ENCODE results near the gene EMC10.

Gene EMC10

DNA sequence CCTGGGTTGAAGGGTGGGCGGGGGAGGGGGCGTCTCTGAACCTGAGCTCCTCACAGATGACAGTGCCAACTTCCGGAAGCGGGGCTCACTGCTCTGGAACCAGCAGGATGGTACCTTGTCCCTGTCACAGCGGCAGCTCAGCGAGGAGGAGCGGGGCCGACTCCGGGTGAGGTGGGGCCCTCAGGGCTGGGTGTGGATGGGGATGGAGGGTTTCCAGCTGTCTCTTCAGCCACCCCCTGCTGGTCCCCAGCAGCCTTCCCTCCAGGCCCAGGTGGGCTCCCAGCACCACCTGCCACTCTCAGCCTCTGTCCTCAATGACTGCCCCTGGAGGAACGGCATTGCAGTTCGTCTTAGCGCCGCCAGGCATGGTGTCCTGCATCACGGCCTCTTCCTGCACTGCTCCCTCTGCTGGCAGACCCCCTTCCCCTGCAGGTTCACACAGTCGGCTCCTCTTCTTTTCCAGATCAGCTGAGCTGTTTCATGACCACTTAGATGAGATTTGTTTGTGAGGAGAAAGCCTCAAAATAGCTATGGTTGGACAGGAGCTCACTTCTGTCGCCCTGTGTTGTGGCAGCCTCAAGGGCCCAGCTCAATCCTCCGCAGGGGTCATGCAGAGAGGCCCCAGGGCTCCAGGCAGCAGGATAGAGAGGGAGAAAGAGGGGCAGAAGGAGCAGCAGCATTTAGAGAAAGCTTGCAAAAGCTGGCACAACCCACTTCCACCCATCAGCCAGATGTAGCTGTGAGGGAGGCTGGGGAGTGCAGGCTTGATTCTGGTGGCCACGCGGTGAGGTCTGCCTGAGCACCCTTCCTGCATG, 2.8 kb downstream of the EMC10 start:
- no peak for DNase-seq (ENCODE audit: low spot score)

DNA sequence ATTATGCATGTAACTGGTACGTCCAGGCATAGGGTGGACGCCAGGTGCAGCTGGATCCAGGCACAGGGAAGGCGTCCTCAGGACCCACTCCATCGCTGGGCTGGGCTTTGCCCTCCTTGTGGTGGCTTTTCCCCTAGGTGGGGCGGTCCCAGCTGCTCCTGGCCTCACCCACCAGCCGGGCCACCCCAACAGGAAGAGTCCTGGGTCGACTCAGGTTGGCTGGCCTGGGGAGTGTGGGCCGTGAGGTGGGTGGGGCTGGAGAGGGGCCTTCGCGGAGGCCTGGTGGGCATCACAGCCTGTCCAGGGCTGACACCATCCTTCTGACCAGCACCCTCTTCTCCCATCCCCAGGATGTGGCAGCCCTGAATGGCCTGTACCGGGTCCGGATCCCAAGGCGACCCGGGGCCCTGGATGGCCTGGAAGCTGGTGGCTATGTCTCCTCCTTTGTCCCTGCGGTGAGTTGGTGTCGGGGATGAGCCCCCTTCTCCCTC, 3.5 kb downstream of the EMC10 start:
- no peak for DNase-seq (ENCODE audit: low spot score)

DNA sequence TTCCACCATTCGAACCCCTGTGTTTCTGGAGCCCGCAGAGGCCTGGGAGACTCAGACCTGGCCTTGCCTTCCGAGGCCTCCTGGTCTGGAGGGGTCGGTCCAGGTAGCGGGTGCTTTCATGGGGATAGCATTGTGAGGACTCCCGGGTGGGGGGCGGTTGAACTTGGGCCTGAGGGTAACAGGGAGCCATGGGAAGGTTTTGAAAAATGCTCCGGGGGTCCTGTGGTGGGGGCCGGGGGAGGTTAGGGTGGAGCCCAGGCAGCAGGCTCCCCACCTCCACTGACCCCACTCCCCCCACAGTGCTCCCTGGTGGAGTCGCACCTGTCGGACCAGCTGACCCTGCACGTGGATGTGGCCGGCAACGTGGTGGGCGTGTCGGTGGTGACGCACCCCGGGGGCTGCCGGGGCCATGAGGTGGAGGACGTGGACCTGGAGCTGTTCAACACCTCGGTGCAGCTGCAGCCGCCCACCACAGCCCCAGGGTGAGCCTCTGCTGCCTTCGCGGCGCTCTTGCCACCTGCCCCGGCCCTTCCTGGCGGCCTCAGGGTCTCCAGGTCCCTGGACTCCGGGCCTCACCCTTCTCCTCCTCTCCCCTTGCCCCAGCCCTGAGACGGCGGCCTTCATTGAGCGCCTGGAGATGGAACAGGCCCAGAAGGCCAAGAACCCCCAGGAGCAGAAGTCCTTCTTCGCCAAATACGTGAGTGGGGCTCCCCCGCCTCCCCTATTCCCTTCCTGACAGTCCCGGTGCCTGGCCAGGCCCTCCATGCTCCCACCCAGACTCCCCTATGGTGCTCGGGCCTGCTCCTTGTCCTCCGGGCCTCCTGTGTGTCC, 4.2 kb downstream of the EMC10 start:
- no peak for DNase-seq (ENCODE audit: low spot score)

DNA sequence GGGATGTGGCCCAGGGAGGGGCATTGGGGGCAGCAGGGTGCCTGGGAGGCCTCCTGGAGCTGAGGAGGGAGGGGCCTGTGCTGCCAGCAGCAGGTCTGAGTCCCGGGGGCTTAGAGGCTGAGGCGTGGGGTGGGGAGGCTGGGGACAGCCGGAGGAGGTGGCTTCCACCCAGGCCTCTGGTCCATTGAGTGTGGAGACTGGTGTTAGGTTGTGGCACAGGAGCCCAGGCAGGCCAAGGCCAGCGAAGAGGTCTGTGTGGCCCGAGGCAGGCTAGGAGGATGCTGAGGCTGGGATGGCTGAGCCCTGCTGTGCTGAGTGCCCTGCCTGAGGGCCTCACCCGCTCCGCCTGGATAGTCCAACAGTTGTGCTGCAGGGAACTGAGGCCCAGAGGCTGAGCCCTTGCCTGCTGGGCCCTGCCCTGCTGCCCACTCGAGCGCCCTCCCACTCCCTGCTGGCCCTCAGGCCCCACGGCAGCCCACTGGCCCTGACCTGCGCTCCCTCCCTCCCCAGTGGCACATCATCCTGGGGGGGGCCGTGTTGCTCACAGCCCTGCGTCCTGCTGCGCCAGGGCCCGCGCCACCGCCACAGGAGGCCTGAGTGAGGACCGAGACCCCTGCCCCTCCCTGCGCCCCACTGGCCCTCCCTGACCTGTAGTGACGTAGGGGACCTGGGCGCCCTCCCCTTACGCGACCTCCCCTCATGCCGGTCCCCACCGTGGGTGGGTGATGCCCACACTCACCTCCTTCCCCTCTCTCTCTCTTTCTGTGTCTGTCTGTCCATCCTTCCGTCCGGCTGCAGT, 5.2 kb downstream of the EMC10 start:
- no peak for DNase-seq (ENCODE audit: low spot score)

DNA sequence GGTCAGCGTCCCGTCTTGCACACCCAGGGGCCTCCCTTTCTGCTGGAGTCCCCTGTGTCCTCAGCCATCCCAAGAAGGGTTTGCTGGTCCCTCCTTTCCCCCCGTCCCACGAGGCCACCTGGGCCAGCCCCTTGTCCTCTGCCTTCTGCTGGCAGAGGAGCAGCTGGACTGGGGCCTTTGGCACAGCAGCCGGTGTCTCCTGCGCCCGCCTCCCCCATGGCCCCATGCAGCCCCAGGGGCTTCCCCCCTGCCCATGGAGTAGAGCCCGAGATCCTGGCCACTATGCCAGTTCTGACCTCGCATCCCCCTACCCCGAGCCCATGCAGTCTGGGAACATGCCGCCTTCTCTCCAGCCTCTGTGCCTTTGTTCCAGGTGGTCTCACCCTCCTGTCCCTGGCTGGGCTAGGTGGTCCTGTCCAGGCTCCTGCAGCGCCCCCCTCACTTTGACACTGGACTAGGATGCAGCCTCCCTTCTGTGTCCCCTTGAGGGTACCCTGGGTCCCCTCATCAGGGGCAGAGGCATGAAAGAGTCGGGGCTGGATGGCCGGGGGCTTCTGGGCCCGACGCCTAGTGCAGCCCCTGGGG, 6.1 kb downstream of the EMC10 start:
- DNase-seq (ENCODE audit: low spot score) = no peak

DNA sequence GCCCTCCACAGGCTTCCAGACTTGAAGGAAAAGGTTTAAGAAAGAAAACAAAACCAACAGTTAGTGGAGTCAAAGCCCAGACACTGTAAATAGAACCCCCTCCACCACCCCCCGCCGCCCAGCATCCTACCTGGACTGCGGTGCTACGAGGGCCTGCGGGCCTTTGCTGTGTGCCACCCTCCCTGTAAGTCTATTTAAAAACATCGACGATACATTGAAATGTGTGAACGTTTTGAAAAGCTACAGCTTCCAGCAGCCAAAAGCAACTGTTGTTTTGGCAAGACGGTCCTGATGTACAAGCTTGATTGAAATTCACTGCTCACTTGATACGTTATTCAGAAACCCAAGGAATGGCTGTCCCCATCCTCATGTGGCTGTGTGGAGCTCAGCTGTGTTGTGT, 6.6 kb downstream of the EMC10 start:
- no peak for DNase-seq (ENCODE audit: low spot score)

DNA sequence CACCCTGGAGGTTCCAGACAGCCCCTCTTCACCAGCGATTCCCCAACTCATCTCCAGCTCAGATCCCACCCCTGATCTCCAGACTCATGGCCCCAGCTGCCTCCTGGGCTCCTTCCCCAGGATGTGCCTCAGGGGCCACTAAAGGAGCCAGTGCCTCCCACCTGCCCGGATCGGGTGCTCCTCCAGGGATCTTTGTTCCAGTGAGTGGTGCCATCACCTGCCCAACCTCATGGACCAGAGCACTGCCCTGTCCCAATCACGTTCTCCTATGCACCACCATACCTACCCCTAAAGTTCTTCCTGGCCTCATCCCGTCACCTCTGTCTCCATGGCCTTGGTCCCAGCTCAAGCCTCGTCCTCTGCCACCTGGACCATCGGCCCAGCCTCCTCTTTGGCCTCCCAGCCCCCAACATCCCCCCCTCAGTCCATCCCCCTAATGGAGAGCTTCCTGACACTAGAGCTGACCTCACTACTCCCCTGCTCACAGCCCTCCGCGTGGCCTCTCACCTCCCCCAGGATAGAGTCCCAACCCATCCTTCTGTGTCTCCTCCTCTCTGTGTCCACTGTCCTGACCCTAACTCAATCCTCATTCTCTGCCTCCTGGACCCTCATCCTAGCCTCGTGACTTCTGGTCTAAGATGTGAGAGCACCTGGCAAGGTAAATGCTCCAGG, 9.1 kb downstream of the EMC10 start:
- DNase-seq (ENCODE audit: low spot score) = no peak

DNA sequence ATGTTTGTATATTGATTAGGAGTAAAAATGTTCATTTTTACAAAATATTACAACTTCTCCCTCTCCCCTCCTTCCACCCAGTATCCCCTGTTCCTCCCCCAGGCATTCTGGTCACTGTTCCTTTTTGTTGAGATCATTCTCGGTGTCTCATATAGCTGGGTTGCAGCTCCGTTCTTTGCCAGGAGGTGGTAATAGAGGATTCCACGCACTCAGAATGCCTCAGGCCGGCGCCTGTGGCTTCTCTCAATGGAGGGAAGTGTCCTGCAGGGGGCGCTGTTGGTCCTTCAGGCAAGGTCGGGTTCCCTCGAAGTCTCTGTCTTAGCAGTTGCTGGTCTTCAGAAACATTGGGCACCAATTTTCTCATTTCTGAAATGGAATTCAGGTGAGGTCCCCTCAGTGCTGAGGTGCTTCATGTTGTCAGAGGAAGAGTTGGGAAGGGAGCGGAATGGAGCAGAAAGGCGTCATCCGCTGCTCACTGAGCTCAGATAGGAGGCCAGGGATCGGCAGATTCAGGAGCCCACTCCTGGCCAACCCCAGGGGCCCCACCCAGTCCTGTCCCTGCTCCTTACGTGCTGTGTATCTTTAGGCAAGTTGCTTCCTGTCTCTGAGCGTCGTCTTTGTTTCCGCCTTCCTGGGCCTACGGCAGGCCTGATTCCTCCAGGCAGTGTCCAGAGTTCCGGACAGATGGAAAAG, 10.7 kb downstream of the EMC10 start:
- no peak for DNase-seq (ENCODE audit: low spot score)

DNA sequence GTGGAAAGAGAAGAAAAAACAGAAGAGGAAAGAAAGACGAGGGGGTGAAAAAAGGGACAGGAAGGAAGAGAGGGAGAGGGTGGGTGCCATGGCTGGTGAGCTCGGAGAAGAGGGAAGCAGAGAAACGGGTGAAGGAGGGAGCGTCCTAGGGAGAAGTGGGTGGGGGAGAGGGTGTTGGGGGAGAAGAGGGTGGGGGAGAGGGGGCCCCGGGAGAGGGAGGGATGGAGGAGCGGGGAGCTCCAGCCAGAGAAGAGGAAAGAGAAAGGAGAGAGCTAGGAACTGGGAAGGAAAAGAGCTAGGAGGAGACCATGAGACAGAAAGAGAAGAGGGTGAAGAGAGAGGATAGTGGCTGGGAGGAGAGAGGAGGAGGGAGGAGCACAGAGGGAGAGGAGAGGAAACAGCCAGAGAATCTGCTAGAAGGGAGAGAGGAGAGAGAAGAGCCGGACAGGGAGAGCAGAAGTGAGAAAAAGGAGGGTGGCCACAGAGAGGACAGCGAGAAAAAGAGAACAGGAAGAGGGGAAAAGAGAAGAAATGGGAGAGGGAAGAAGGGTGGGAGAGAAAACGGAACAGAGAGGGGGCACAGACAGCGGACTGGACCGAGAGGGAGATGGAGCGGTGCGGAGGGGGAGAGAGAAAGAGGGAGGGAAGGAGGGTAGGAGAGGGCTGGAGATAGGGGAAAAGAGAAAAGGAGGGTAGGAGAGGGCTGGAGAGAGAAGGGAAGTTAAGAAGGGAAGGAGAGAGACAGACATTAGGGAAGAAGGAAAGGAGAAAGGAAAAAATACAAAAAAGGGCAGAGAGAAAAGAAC, 12.3 kb downstream of the EMC10 start:
- peak; percentile 39 for DNase-seq (ENCODE audit: low spot score)

DNA sequence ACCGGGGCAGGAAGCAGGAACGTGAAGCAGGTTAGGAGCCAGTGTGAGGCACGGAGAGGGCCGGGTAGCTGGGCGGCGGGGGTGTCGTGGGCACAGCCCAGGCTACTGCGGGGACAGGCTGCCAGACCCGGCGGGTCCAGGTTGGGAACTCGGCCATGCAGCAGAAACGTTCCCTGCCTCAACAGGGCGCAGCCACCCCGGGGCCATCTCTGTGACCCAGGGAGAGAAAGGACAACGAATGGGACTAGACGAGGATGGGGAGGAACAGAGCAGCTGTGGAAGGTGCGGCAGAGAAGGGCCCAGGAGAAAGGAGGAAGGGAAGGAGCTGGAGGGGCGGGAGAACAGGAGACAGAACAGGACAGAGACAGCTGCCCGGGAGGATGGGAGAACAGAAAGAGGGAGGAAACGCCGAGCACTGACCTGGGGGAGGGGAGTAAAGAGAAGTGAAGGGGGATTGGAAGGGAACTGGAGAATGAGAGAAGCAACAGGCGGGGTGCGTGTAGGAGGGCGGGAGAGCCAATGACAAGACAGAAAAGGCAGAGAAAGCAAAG, 13.2 kb downstream of the EMC10 start:
- DNase-seq (ENCODE audit: low spot score) = no peak

DNA sequence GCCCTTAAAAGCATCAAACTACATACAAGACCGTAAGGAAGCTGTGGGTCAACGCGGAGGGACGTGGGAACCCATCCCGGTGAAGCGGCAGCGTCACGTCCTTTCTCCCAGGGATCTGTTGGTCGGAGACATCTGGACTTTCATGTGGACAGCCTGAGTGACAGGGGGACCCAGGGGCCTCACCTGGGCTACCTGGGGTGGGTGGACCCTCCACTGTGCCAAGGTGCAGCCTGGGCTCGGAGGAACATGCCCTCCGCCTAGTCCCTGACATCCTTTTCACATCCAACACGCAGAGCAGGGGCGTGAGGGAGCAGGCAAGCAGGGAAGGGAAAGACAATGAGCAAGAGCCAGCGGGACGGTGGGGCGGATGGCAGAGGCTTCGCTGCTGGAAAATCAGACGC, 14.1 kb downstream of the EMC10 start:
- no peak for DNase-seq (ENCODE audit: low spot score)

DNA sequence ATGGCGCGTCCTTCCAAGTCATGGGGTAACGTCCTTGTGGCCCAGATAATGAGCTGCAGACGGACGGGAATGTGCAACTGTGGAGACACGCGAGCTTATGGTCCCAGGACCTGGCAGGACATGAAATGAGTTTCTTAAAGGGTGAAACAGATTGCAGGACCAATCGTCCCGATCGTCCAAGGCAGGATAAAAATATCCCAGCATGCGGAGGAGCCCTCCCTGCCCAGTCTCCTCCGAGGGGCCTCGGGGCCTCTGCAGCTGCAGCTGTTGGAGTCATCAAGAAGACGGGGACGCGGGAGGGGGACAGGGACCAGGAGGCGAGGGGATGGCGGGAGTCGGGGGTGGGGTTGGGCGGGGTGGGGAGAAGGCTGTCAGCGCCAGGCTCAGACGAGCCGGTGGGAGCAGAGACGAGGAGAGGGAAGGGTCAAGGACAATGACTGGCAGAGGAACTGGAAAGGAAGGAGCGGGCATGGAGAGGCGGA, 14.7 kb downstream of the EMC10 start:
- no peak for DNase-seq (ENCODE audit: low spot score)

DNA sequence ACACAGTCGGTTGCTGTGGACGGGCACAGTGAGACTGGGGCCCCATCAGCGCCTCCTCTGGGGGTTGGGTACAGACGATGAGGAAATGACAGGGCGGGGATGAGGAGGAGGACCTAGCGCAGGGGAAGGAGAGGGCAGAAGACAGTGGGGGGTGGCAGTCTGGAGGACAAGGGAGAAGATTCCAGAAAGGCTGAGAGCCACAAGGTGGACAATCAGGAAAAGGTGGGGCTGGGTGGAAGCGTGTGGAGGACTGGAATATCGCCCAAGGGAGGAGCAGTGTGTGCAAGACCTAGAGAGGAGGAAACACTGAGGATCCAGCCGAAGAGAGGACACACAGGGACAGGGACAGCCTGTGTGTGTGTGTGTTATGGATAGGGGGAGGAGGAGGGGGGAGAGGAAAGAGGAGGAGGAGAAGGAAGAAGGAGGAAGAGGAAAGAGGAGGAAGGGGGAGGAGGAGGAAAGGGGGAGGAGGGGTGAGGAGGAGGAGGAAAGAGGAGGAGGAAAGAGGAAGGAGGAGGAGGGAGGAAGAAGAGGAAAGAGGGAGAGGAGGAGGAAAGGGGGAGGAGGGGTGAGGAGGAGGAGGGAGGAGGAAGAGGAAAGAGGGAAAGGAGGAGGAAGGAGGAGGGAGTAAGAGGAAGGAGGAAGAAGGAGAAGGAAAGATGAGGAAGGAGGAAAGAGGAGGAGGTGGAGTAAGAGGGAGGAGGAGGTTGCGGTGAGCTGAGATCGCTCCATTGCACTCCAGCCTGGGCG, 16.2 kb downstream of the EMC10 start:
- DNase-seq (ENCODE audit: low spot score) = no peak

DNA sequence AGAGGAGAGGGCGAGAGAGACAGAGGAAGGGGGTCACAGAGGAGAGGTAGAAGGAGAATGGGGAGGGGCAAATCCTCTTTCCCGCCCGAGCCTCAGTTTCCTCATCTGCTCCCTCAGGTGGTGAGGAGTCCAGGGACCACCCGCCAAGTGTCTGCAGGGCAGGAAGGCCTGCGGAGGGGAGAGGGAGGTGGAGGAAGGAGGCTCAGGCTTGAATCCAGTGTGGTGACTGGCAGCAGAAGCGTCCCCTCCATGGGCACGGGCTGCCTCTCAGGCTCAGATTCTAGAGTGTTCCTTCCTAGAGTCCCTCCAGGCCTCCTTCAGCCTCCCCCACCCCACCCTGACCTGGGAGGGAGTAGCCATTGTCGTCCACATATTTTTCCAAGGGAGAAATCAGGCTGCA, 16.9 kb downstream of the EMC10 start:
- no peak for DNase-seq (ENCODE audit: low spot score)

DNA sequence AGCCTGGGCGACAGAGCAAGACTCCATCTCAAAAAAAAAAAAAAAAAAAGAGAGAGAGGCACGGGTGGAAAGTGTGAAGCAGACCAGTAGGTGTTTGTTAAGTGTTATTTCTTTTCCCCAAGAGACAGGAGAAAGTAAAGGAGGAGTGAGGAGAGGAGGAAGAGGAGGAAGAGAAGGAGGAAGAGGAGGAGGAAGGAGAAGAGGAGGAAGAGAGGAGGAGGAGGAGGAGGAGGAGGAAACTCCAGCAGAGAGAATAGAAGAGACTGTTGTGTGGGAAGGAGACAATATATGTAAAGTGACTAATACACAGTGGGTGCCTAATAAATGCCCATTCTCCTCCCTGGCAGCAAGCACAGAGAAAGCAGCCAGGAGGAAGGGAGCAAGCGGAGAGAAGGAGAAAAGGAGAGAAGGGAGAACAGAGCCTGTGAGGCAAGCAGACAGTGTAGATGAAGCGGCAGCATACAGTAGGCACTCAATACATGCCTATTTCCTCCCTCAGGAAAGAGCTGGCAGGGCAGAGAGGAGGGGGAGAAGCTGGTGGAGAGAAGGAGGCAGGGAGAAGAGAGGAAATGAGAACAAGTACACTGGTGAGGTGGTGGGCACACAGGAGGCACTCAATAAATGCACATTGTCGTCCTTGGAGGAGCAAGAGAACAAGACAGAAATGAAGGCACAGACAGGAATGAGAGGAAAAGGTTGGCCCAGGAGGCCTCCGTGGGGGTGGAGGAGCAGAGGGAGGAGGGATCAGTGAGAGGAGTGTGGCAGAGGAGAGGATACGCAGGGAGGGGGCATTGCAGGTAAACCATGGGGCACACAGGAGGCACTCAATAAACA, 18.1 kb downstream of the EMC10 start:
- DNase-seq (ENCODE audit: low spot score) = no peak

DNA sequence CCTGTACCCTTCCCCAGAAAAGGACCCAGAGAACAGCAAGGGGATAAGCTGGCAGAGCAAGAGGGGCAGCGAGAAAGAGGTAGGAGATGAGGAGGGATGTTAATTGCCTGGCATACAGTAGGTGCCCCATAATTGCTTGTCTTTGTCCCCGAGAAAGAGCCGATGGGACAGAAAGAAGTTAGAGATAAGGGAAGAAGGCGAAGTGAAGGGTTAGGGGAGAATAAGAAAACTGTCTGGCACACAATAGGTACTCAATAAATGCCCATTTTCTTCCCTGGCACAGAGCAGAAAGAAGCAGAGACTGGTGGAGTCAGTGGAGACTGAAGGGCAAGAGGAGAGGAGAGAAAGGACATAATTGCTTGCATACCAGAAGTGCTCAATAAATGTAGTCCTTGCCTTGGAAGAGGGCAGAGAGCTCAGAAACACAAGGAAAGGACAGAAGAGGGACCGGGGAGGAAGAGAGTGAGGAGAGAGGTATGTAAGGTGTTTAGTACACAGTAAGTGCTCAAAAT, 18.8 kb downstream of the EMC10 start:
- DNase-seq (ENCODE audit: low spot score) = no peak

DNA sequence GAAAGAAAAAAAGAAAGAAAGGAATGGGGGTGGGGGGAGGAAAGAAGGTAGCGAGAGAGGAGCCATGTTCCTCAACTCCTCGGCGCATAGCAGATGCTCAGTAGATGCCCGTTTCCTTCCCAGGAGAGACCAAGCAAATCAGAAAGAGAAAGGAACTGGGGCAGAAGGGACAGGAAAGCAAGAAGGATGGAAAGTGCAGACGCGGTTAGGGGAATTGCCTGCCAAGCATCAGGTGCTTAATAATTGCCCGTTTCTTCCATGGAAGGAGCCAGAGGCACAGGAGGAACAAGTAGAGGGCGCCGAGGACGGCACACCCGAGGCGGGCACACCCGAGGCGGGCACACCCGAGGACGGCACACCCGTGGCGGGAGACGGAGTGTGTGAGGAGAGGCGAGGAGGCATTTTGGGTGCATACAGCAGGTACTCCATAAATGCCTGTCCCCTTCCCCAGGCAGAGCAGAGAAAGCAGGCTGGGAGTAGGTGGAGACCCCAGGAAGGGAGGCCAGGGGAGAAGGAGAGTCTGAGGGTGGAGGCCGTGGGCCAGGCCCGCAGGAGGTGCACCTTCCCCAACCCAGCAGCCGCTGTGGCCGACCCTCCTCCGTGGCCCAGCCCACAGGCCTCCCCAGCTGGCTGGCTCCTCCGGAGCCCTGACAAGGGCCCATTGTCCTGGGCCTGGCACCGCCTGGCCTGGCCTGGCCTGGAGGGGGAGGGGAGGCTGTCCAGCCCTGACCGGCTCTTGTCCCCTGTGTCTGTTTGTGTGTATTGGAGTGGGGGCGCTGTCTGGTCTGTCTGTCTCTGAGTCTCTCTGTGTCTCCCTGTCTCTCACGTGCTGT, 20.1 kb downstream of the EMC10 start:
- peak; percentile 98 for DNase-seq (ENCODE audit: low spot score)

Data from pons (tissue), 1 donor.